ENCODE measurements around the gene PER1.

PER1 gene

DNA sequence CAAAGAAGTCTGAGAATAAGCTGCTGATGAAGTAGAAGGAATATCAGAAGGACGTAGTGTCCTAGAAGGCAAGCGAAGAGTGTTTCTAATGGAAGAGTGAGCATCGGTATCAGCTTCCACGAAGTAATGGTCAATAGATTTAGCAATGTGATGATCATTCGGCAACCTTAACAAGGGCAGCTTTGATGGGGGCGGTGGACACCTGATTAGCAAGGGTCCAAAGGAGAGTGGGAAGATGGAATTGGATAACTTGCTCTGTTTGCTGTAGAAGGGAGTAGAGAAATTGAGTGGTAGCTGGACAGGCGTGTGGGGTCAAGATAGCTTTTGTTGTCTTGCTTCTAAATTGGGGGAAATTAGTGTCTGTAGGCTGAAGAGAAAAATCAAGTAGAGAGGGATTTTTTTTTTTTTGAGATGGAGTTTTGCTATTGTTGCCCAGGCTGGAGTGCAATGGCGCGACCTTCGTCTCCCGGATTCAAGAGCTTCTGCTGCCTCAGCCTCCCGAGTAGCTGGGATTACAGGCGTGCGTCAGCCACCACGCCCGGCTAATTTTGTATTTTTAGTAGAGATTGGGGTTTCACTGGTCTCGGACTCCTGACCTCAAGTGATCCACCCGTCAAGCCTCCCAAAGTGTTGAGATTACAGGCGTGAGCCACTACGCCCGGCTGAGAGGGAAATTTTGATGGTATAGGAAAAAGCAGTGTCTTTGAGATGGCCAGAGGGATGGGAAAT, 14.4 kb downstream of the PER1 start:
- no peak for DNase-seq

DNA sequence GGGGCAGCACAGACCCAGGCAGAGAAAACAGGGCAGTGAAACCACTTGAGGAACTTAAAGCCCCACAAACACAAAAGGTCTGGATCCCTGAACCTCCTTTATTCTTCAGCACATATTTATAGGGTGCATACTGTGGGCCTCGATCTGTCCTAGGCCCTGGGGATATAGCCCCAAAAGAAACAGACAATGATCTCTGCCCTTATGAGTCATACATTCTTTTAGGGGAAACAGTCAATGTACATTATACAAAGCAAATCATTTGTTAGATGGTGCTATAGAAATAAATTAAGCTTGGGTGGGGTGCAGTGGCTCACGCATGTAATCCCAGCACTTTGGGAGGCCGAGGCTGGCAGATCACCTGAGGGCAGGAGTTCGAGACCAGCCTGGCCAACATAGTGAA, 18.3 kb downstream of the PER1 start:
- DNase-seq: no peak

DNA sequence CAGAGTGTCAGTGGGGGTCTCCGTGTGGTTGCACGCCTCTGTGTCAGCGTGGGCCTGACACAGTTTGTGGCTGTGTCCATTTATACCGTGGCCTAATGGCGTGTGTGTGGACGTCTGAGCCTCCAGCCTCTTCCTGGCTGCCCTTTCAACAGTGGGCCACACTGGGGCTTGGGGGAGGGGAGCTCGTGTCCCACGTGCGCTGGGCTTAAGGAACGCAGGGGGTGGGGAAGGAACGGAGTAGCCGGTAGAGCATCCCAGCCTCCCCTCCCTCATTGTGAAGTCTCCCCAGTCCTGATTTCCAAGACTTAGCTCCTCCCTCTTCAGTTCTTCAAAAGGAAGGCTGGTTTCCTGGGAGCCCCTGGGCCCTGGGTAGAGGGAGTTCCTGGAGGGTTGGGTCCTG, 18.8 kb downstream of the PER1 start:
- DNase-seq: no peak

DNA sequence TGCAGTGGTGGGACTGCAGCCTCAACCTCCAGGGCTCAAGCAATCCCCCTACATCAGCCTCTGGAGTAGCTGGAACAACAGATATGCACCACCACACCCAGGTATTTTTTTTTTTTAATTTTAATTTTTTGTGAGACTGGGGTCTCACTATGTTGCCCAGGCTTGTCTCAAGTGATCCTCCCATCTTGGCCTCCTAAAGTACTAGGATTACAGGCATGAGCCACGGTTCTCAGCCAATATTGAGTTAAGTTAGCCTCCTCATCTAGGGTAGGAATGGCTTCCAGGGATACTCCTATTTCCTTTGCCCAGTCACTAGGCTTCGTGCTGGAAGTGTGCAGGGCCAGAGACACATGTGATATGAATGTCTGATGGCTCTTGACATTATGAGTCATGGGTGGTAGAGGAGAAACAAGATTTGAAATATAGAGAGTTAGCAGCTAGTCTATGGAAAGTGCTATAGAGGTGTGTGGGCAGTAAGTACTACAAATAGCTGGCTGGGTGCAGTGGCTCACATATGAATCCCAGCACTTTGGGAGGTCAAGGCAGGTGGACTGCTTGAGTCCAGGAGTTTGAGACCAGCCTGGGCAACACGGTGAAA, 20.3 kb downstream of the PER1 start:
- DNase-seq: no peak

DNA sequence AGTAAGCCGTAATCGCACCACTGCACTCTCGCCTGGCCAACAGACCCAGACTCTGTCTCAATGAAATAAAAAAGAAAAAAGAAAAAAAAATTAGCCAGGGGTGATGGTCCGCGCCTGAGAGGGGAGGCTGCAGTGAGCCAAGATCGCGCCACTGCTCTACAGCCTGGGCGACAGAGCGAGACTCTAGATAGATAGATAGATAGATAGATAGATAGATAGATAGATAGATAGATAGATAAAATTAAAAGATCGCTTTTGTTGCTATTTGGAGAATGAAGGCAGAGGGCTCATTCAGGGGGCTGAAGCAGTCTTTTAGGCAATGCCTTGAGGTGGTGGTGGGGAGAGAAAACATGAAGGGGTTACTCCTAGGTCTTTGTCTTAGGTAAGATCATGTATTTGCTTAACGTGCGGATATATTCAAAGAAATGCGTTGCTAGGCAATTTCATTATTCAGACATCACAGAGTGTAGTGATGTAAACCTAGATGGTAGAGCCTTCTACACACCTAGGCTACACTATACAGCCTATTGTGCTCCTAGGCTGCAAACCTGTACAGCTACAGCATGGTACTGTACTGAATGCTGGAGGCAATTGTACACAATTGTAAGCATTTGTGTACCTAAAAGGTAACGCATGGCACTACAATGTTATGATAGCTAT, 23.9 kb downstream of the PER1 start:
- no peak for DNase-seq

DNA sequence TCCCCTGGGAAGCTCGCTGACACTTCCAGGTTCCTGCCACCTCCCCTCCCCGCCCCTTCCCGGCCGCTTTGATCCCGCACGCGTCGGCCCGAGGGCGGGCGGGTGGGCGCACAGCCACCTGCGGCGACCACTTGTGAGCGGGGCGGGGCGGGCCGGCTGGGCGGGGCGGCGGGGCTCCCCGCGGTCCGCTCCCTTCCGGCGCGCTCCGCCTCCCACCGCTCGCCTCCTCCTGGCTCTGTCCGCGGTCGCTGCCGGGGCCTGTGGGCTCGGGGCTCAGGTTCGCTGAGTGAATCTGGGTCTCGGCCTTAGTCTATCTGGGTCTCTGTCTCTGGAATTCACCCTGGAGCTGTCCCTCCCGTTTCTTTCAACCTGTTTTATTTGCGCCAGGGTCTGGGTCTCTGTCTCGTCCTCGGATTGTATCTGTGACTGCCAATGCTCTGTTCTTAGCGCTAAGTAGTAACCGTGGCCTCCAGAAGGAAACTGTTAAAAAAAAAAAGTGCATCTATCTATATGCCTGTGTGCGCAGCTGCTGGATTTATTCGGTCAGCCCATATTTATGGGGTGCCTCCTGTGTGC, 25.6 kb downstream of the PER1 start:
- DNase-seq: no peak

DNA sequence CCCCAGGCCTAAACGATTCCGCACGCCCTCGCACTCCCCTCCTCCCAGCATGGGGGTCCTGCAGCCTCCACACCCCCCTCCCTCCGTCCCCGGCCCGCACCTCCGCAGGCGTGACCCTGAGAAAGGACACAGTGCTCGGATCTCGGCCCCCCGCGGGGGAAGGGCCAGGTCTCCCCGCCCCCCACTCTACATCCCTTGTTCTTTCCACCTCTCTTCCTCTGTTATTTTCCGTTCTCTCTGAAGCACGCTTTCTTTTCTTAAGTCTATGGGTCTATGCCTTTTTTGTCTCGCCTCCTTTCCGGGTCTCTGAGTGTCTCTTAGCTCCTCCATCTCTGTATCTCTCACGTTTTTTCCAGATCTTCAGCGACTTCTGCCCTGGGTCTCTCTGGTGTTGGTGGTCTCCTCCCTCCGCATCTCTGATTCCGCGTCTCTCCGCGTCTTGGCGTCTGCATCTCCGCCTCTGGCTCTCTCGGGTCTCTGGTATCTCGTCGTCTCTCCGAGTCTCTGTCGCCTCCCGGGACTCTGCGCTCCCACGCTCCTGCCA, 26.2 kb downstream of the PER1 start:
- DNase-seq: no peak

DNA sequence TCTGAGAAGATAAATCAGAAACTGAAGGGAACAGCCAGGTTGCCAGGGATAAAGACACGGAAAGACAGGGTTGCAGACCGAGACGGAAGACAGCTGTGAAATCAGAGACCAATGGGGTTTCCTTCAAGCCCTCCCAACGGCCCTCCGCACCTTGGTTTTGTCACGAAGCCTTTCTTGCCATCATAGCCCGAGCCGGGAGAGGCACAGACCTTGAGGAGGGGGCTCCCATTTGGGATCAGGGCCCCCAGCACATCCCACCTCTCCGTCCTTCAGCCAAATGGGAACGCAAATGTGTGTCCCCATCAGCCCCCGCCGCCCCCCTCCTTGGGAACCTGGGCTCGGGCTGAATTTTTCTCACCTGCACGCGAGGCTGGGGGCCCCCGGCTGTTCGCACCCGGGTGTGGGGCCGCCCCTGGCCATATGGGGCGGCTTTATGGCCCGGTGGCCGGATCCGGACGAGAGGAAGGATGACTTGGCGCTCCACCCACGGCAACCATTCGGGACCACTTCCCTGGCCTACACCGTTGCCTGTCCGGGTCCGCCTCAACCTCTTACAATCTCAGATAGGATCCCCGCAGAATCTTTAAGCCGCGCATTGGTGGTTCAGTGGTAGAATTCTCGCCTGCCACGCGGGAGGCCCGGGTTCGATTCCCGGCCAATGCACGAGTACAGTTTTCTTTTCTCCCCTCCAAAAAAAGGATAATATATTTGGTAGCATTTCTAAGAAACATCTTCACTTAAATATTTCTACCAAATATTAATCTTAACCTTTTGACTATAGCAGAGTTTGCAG, 26.9 kb downstream of the PER1 start:
- DNase-seq: peak; percentile 87

DNA sequence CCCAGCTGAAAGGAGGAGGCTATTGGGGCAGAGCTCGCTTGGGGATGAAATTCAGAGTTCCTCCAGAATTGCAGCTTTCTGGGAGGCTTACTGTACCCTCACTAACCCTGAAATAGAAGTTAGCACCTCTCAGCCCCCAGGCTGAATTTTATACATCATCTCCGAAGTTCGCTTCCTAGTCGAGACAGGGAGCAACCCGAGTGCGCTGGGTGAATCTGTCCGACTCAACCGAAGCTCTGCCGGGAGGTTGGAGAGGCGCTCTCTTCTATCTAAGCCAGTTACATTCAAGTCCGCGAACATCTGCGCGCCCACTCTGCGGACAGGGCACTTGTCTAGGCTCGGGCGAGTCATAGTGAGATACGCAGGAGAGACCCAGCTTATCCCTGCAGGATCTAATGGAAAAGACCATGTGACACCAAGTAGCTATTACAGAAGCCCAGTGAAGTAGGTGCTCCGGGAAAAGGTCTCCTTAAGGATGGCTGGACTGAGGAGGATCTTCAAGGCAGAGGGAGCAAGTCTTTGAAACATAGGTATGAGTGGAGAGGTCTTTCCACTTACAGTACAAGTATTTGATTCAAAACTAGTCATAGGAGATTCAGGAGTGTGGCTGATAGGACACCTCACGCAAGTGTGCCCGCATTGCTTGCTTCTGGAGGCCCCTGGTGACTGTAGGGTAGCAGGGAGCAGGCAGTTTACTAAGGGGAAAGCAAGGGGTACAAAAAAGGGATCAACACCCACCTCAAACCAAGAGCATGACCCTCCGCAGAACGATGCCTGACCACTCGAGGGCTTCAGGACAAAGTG, 27.7 kb downstream of the PER1 start:
- DNase-seq: no peak

DNA sequence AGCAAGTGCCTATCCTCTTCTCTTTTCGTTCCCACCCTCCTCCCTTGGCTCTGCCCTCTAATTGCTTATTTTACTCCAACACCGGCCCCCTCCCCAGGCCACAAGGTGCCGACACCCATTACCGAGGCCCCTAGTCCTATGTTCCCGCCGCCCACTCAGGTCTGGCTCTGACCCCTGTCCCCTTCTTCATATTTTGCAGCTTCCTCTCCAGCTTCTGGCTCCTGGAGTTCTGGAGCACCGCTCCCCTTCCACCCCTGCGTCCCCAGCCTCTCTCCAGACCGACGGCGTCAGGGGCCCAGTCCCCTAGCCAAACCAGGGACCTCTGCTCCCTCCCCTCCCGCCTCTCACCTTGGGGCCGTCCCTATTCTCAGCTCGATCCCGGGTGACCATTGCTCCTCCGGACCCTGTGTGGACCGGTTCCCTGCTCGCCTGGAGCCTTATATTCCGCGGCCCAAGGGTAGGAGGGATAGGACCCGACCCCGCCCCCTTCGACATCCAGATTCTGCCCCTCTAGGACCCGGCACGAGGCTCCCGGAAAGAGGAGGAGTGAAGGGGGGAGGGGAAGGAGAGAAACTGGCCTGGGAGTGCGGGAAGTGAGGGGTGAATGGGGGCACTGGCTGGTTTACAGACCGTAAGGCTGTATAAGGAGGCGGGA, 28.4 kb downstream of the PER1 start, which contains the start of gene HES7:
Gene HES7 (minus strand): TSS at position 412 of the 655 bp plus-strand sequence. CDS start 22 bp downstream, at position 390.
- DNase-seq: no peak

DNA sequence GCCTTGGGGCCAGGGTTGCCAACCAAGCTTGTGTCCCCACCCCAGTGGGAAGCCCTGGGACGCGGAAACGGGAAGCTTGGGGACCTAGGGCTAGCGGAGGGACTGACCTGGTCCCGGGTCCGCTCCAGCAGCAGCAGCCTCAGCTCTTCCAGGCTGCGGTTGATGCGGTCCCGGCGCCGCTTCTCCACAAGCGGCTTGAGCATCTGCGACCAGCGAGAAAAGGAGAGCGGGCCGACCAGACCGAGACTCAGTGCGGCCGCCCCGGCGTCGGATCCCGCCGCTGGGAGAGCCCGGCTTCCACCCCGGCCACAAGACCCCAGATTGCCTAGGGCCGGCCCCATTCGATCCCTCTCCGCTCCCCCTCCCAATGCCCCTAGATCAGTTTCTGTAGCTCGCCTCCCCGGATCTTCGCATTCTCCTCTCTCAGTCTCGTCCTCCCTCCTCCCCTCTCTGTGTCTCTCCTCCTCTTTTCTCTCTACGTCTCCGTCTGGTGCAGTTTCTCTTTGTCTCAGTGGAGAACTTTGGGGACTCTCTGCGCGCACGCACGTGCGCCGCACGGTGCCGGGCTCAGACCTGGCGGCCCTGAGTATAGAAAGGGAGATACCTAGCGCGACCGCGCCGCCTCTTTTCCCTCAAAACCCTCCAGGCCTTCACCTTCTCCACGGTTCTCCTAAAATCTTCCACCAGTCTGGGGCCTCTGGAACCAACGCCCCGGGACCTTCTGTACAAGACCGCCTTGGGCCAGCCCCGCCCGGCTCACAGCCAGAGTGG, 29.1 kb downstream of the PER1 start:
- DNase-seq: no peak

DNA sequence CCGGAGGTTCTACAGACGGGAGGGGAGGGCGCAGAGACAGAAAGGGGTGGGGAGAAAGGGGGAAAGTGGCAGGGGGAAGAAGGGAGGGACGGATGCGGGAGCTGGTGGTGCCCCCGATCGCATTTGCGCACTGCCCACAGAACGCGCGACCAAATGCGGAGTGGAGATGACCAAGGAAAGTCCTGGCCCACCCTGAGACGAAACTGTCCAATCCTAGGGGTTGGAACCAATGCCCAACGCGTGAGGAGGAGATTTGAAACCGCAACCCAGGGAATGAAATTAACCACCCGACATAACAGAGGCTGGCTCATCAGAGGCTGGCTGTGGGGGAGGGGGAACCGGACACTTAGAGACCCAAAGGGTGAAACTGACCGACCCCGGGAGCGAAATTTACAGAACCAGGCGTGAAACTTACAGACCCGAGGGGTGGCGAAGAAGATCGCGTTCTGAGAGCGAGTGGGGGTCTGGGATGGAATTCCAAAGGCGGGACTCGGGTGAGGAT, 29.7 kb downstream of the PER1 start:
- no peak for DNase-seq

DNA sequence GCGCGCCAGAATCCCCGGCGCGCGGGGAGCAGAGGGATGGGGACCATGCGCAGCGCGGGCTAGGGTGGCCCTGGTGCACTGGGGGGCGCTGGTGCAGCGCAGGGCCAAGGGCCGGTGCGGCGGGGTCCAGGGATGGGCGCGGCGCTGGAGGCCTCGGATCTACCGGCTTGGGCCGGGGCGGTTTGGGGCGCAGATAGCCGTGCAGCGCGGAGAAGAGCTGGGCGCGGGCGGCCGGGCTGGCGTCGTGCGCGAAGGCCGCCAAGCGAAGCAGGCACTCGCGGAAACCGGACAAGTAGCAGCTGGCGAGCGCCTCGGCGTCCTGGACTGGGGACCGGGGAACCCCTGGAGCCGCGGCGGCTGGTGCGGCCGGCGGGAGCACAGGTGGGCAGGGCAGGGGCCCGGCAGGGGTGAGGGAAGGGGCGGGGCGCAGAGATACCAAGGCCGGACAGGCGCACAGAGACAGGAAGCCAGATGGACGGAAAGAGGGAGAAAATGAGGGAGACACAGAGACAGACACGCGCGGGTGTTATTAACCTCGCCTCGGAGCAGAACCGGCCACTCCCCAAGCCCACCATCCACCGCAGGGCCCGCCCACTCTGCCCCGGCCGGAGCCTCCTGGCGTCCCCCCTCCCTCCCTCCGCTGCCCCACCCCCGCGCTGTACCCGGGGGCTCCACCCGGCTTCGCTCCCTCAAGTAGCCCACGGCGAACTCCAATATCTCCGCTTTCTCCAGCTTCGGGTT, 30.4 kb downstream of the PER1 start:
- DNase-seq: no peak

DNA sequence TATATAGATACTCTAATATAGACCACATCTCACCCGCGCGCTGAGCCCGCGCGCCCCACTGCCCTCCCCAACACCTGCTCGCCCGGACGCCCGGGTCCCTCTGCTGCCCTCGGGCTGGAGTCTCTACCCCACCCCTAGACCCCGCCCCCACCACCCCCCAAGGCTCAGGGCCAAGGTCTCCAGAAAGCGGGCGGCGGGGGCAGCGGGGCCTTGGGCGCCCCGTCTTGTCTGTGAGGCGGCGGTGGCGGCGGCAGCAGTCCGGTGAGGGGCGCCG, 30.9 kb downstream of the PER1 start:
- no peak for DNase-seq

DNA sequence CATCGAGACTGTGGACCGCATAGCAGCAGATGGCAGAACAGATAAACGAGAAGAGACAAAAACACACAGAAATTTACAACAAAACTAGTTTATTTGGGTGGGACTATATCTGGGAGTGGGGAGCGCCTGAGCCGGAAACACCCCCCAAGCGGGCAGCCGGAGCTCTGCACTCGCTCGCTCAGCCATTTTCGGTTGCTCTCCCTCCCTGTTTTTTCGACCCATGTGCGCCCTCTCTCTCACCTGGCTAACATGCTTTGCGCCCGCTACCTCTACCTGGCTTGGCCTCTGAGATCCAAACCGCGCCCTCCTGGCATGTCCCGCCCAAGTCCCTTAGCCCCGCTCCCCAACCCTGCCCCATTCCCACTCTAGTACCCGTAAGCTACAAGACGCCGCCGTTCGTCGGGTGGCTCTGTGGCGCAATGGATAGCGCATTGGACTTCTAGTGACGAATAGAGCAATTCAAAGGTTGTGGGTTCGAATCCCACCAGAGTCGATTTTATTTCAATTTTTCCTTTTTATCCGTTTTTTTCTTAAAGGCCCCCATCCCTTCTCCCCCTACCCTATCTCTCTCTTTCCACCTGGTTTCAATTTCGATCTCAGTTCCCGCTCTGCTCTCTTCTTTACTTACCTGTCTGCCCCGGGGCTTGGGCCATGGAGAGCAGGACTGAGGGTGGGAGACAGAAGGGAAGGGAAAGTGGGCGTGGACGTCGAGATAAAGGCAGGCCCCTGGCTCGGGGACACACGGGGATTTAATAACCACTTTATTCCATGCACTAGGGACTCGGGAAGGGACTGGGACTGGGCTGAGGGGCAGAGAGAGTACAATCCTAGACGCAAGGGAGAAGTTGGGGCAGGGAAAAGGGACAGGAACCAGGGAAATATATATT, 31.4 kb downstream of the PER1 start:
- peak; percentile 59 for DNase-seq

DNA sequence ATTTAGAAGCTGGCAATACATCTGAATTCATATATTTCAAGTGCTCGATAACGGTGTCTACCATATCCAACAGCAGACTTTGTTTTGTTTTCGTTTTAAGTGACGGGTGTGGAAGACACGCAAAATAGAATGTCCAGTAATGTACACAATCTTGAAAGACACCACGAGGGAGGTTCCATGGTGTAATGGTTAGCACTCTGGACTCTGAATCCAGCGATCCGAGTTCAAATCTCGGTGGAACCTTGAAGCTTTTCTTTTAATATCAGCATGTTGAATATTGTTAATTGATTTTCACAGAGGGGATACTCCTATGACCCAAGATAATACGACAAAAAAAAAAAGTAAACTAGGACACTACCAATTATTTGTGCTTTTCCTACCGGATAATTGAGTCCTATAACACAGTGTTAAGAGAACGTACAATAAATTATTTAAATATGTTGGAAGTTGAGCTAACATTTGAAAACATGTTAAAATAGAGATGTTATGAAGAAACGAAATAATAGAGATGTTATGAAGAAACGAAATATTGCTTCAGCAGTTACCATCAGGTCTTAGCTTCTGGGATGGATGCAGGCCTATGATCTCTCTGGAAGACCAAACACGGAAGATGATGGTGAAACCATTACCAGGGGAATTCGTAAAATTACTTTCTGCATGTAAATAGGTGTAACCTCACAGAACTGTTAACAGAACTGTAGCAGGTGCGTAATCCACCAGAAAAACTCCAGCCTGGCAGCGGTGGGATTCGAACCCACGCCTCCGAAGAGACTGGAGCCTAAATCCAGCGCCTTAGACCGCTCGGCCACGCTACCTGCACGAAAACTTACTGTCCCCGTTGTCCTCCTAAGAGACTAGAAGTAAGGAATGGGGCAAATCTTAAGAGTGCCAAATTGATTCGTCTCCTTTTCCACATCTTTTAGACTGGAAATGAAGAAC, 32.4 kb downstream of the PER1 start:
- peak; percentile 78 for DNase-seq

DNA sequence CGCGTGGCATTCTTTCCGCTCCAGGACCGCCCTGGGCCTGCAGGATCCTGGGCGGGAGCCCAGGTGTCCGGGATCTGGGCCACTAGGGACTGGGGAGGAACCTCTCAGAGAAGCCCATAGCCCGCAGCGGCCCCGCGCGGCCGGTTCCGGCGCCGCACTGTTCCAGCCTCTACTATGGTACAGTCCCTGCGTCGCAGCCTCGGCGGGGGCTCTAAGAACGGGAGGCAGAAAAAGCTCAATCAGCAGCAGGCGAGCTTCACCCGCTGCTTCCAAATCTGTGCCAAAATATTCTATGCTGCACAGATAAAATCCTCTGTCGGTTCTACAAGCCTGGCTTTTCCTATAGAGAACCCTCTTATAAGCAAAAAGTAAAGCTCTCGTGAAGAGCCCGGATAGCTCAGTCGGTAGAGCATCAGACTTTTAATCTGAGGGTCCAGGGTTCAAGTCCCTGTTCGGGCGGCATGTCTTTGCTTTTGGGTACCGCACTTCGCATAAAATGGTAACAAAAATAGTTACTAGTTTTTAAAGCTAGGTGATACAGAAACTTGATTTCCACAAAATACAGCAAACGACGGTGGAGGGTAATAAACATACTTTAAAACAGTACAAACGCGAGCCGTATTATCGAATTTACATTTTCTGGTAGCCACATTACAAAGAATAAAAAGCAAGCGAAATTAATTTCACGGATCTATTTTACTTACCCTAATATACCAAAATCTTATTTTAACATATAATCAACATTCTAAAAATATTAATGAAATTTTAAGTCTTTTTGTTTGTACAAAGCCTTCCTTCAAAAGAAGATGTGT, 33.2 kb downstream of the PER1 start:
- DNase-seq: peak; percentile 83
